Mesenchymal stem cell (in vitro differentiated cells and primary cell): Measurements from ENCODE around the gene DTX1.
A peak's percentile ranks its signal among the peaks of the same experiment; 100 is the strongest.

Experiments used
- DNase-seq: peaks from one replicate; pipeline ENCODE4 v3.0.0-alpha.2; 2013
- H2AFZ ChIP-seq: one replicate; pipeline ENCODE4 v1.6.1; 2013; ENCODE audit warnings: low read depth, mild to moderate bottlenecking, control low read depth, inconsistent platforms, low read length, moderate library complexity
- H2AK5ac ChIP-seq: 2 replicates; pipeline ENCODE4 v1.6.1; 2013; ENCODE audit warnings: low read length, moderate library complexity, mild to moderate bottlenecking, inconsistent platforms; ENCODE audit not compliant: severe bottlenecking
- H2BK120ac ChIP-seq: one replicate; pipeline ENCODE4 v1.6.1; 2013; ENCODE audit warnings: low read depth, mild to moderate bottlenecking, inconsistent platforms, low read length, moderate library complexity
- H2BK12ac ChIP-seq, 2 experiments: one replicate each; pipeline ENCODE4 v1.6.1; 2013; ENCODE audit warnings: inconsistent platforms in 2 of 2, low read length in 2 of 2, mild to moderate bottlenecking in 2 of 2, moderate library complexity in 2 of 2, control low read depth in 1 of 2
- H2BK15ac ChIP-seq: one replicate; pipeline ENCODE4 v1.6.1; 2013; ENCODE audit warnings: mild to moderate bottlenecking, low read depth, inconsistent platforms; ENCODE audit not compliant: poor library complexity, severe bottlenecking
- H2BK5ac ChIP-seq: 2 replicates; pipeline ENCODE4 v1.6.1; 2013; ENCODE audit warnings: low read depth, mild to moderate bottlenecking, low read length, control low read depth, inconsistent platforms; ENCODE audit not compliant: poor library complexity, severe bottlenecking
- H3K14ac ChIP-seq, 2 experiments: one replicate each; pipeline ENCODE4 v1.6.1; 2013; ENCODE audit warnings: inconsistent platforms in 2 of 2, low read length in 2 of 2, control low read depth in 1 of 2, mild to moderate bottlenecking in 1 of 2, moderate library complexity in 1 of 2
- H3K18ac ChIP-seq, 2 experiments: one replicate each; pipeline ENCODE4 v1.6.1; 2013; ENCODE audit warnings: inconsistent platforms in 2 of 2, low read length in 2 of 2, control low read depth in 1 of 2, low read depth in 1 of 2, mild to moderate bottlenecking in 1 of 2
- H3K23ac ChIP-seq, 2 experiments: one replicate each; pipeline ENCODE4 v1.6.1; 2013; ENCODE audit warnings: inconsistent platforms in 2 of 2, low read length in 2 of 2, mild to moderate bottlenecking in 2 of 2, moderate library complexity in 2 of 2, control low read depth in 1 of 2
- H3K27ac ChIP-seq: 2 replicates; pipeline ENCODE4 v1.5.1; 2013; ENCODE audit warnings: mild to moderate bottlenecking, moderate library complexity, low read length, control low read depth, inconsistent platforms; ENCODE audit not compliant: poor library complexity, severe bottlenecking
- H3K27me3 ChIP-seq, 2 experiments: 2 replicates each; pipeline versions ENCODE4 v1.6.1 to v1.7.0; 2013; ENCODE audit warnings: low read length in 2 of 2, mild to moderate bottlenecking in 2 of 2, moderate library complexity in 2 of 2, control low read depth in 1 of 2, inconsistent platforms in 1 of 2; ENCODE audit not compliant: control insufficient read depth in 1 of 2, insufficient read depth in 1 of 2
- H3K36me3 ChIP-seq, 2 experiments: 2 replicates each; pipeline versions ENCODE4 v1.6.1 to v1.7.0; 2013; ENCODE audit warnings: low read length in 2 of 2, control low read depth in 1 of 2, inconsistent platforms in 1 of 2, low read depth in 1 of 2, mild to moderate bottlenecking in 1 of 2; ENCODE audit not compliant: insufficient read depth in 2 of 2, control insufficient read depth in 1 of 2
- H3K4ac ChIP-seq, 2 experiments: one replicate each; pipeline ENCODE4 v1.6.1; 2013; ENCODE audit warnings: inconsistent platforms in 2 of 2, low read length in 2 of 2, mild to moderate bottlenecking in 2 of 2, moderate library complexity in 2 of 2, control low read depth in 1 of 2, low read depth in 1 of 2
- H3K4me1 ChIP-seq: 2 replicates; pipeline ENCODE4 v1.6.1; 2013; ENCODE audit warnings: low read depth, low read length, control low read depth; ENCODE audit not compliant: control insufficient read depth, insufficient read depth
- H3K4me2 ChIP-seq: 2 replicates; pipeline ENCODE4 v1.6.1; 2013; ENCODE audit warnings: low read length, mild to moderate bottlenecking, inconsistent platforms; ENCODE audit not compliant: poor library complexity, severe bottlenecking
- H3K4me3 ChIP-seq, 2 experiments: 2 replicates each; pipeline versions ENCODE4 v1.5.1 to v1.7.0; 2013; ENCODE audit warnings: low read length in 2 of 2, mild to moderate bottlenecking in 2 of 2, control low read depth in 1 of 2, low read depth in 1 of 2; ENCODE audit not compliant: insufficient read depth in 1 of 2
- H3K79me1 ChIP-seq: replicated peaks from 2 replicates; pipeline ENCODE4 v1.6.1; 2013; ENCODE audit warnings: mild to moderate bottlenecking, control low read depth, low read length, inconsistent platforms; ENCODE audit not compliant: poor library complexity, severe bottlenecking
- H3K9ac ChIP-seq: 2 replicates; pipeline ENCODE4 v1.7.0; 2013; ENCODE audit warnings: mild to moderate bottlenecking, low read length, moderate library complexity
- H3K9me3 ChIP-seq: 2 replicates; pipeline ENCODE4 v1.7.0; 2013; ENCODE audit warnings: mild to moderate bottlenecking, low read length; ENCODE audit not compliant: control insufficient read depth
- H4K8ac ChIP-seq: one replicate; pipeline ENCODE4 v1.6.1; 2013; ENCODE audit warnings: inconsistent platforms, mild to moderate bottlenecking, low read length, moderate library complexity
- H4K91ac ChIP-seq: one replicate; pipeline ENCODE4 v1.6.1; 2013; ENCODE audit warnings: mild to moderate bottlenecking, low read length, inconsistent platforms
- WGBS: methylation state at CpG from one replicate; pipeline ENCODE4 v1.1.7; 2013; ENCODE audit warnings: mixed read lengths; 5-methylcytosine and 5-hydroxymethylcytosine counted together

The DTX1 gene

GRCh38 chr12:113027726-113028125 lies 28.8 kb upstream of the DTX1 start:
- no peak overlapping the region for H3K23ac ChIP-seq
- H3K4me3 ChIP-seq = no peak overlapping the region
- no peak overlapping the region for H2BK12ac ChIP-seq
- H4K91ac ChIP-seq = no peak overlapping the region
- no peak for DNase-seq
- H3K27ac ChIP-seq = no peak overlapping the region
- no peak overlapping the region for H3K18ac ChIP-seq
- H3K79me1 ChIP-seq = no peaks in the 10 kb centered on the region
- no peak overlapping the region for H2BK120ac ChIP-seq
- H3K9me3 ChIP-seq = no peaks in the 10 kb centered on the region
- H4K8ac ChIP-seq = no peak overlapping the region
- 68% methylated on average over 4 of the region's 4 CpGs for WGBS
- H3K4ac ChIP-seq = no peak overlapping the region
- no peak overlapping the region for H2BK15ac ChIP-seq
- H2AK5ac ChIP-seq = no peak overlapping the region
- no peaks in the 10 kb centered on the region for H3K4me1 ChIP-seq
- H2BK5ac ChIP-seq = no peak overlapping the region
- no peak overlapping the region for H3K14ac ChIP-seq
- peaks cover 7 to 23% of the 10 kb centered on the region in 2 experiments for H3K27me3 ChIP-seq
- H2AFZ ChIP-seq = no peak overlapping the region
- H3K4me2 ChIP-seq = no peak overlapping the region
- H3K36me3 ChIP-seq = no peaks in the 10 kb centered on the region
- H3K9ac ChIP-seq = no peak overlapping the region

DNA sequence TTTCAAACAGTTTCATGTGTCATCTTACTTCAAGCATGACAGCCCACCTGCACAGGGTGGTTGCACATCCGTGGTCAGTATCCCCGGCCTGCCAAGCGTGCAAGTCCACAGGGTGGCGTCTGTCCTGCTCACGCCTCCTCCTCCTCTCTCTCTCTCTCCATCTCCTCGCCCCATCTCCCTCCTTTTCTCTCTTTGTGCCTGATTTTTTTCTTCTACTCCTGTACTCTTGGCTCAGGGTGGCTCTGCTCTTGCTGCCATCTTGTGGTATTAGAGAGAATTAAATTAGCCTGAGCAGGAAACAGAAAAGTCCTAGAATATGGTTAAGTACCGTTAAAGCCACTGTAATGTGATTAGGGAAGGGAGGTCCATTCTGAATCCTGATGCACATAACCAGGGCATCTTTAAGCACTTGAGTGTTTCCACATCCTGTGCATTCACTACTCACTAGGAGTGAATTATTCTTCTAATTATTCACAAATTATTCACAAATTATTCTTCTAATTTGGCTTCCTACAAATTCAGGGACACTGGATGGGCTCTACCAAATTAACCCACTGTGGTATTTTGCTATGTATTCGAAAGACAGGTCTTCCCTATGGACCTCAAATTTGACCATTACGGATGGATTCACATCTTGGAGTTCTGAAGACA lies 25.5 kb upstream of the DTX1 start:
- Histone ChIP-seq H3K9me3 (no peaks in the 10 kb centered on the region), H2BK12ac (no peak overlapping the region), H3K4me2 (peak overlapping the region; percentile 13), H4K8ac (no peak overlapping the region), H3K27ac (no peak overlapping the region), H2BK120ac (no peak overlapping the region), H3K4me1 (no peaks in the 10 kb centered on the region), H3K4me3 (no peak overlapping the region), H2BK15ac (no peak overlapping the region), H3K27me3 (peaks cover 3 to 16% of the 10 kb centered on the region in 2 experiments), H2BK5ac (no peak overlapping the region), H3K23ac (no peak overlapping the region), H2AFZ (no peak overlapping the region), H3K18ac (no peak overlapping the region), H4K91ac (no peak overlapping the region), H3K36me3 (no peaks in the 10 kb centered on the region), H3K14ac (no peak overlapping the region), H2AK5ac (no peak overlapping the region), H3K9ac (no peak overlapping the region), H3K4ac (no peak overlapping the region), H3K79me1 (no peaks in the 10 kb centered on the region)
- peak; percentile 72 for DNase-seq
- WGBS = 6% methylated on average over 6 of the region's 9 CpGs

GRCh38 chr12:113039911-113040445 lies 16.6 kb upstream of the DTX1 start:
- Histone ChIP-seq H2AK5ac (no peak overlapping the region), H3K14ac (no peak overlapping the region), H2BK5ac (no peak overlapping the region), H3K4me3 (peak overlapping the region in 1 of 2 experiments; percentile 11), H2BK120ac (no peak overlapping the region), H2AFZ (no peak overlapping the region), H3K36me3 (no peaks in the 10 kb centered on the region), H4K91ac (no peak overlapping the region), H3K18ac (no peak overlapping the region), H3K79me1 (no peaks in the 10 kb centered on the region), H2BK12ac (no peak overlapping the region), H4K8ac (no peak overlapping the region), H3K4ac (no peak overlapping the region), H3K27ac (no peak overlapping the region), H3K9ac (no peak overlapping the region), H3K9me3 (peaks cover 8% of the 10 kb centered on the region), H3K4me1 (peaks cover 1% of the 10 kb centered on the region), H3K23ac (no peak overlapping the region), H3K4me2 (no peak overlapping the region), H3K27me3 (peaks cover 6 to 21% of the 10 kb centered on the region in 2 experiments), H2BK15ac (no peak overlapping the region)
- 90% methylated on average over 2 of the region's 4 CpGs for WGBS
- no peak for DNase-seq

- Histone ChIP-seq H4K91ac (peak overlapping the region; percentile 43), H3K27ac (no peak overlapping the region), H2BK5ac (no peak overlapping the region), H2BK120ac (no peak overlapping the region), H3K79me1 (no peaks in the 10 kb centered on the region), H2BK15ac (no peak overlapping the region), H4K8ac (peak overlapping the region; percentile 27), H2BK12ac (no peak overlapping the region), H3K4me2 (no peak overlapping the region), H3K4ac (no peak overlapping the region), H2AK5ac (no peak overlapping the region), H3K27me3 (peaks cover 10 to 25% of the 10 kb centered on the region in 2 experiments), H3K36me3 (no peaks in the 10 kb centered on the region), H3K4me3 (peak overlapping the region in 1 of 2 experiments; percentile 11), H3K9ac (peak overlapping the region; percentile 51), H3K23ac (no peak overlapping the region), H2AFZ (no peak overlapping the region), H3K18ac (no peak overlapping the region), H3K4me1 (peaks cover 1% of the 10 kb centered on the region), H3K9me3 (peaks cover 8% of the 10 kb centered on the region), H3K14ac (no peak overlapping the region)
- 72% methylated on average over 7 of the region's 7 CpGs for WGBS
- DNase-seq = peak; percentile 74
Measured at GRCh38 chr12:113040722-113041171, 15.8 kb upstream of the DTX1 start.
